OCI-M1 (cell line): ENCODE measurements around the gene JPT1.
A peak's percentile ranks its signal among the peaks of the same experiment; 100 is the strongest.

Source experiments
- DNase-seq: peaks from one replicate; lab custom pipeline; 2025; lab: John Stamatoyannopoulos, UW

JPT1 gene

DNA sequence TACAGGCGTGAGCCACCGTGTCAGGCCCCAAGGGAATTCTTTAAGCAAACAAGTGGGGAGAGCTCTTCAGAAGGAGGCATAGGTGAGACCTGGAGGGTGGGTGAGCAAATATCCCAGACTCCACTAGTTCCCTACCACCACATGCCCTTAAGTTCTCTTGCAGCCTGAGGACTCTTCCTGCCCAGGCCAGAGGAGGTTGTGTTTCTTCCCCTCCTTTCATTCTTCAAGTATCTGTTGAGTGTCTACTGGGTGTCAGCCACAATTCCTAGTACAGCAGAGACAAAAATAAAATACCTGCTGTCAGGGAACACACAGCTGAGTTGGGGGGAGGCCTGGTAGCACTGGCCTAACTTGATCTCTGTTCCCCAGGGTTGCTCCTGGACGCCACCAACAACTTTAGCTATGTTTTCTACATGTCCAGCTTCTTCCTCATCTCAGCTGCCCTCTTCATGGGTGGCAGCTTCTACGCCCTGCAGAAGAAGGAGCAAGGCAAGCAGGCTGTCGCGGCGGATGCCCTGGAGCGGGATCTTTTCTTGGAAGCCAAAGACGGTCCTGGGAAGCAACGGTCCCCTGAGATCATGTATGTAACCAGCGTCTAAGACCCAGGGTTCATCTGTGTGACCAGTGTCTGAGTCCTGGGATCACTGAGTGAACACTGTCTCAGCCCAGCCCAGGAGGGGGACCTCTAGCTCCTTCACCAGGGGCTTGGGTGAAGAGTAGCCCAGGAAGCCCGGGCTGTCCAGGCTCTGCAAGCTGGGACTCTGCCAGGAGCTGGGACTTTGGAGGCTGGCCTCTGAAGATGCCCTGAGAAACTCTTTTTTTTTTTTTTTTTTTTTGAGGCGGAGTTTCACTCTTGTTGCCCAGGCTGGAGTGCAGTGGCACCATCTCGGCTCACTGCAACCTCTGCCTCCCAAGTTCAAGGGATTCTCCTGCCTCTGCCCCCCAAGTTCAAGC is 50.4 kb downstream of the JPT1 start:
- no peak for DNase-seq

DNA sequence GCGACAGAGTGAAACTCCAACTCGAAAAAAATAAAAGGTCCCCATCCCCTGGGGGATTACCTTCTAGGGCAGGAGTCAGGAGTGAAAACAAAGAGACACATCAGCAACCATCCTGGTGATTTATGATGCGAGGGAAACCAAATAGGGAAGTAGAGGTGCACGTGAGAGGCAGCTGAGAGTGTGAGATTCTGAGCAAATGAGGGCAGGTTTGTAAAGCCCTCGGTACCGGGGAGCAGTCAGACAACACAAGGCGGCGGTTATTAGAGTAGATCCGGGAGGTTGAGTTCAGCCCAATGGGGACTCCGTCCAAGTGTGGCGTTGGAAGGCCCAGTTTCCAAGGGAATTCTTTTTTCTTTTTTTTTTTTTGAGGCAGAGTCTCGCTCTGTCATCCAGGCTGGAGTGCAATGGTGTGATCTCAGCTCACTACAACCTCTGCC is 51.9 kb downstream of the JPT1 start:
- DNase-seq = peak; percentile 81

DNA sequence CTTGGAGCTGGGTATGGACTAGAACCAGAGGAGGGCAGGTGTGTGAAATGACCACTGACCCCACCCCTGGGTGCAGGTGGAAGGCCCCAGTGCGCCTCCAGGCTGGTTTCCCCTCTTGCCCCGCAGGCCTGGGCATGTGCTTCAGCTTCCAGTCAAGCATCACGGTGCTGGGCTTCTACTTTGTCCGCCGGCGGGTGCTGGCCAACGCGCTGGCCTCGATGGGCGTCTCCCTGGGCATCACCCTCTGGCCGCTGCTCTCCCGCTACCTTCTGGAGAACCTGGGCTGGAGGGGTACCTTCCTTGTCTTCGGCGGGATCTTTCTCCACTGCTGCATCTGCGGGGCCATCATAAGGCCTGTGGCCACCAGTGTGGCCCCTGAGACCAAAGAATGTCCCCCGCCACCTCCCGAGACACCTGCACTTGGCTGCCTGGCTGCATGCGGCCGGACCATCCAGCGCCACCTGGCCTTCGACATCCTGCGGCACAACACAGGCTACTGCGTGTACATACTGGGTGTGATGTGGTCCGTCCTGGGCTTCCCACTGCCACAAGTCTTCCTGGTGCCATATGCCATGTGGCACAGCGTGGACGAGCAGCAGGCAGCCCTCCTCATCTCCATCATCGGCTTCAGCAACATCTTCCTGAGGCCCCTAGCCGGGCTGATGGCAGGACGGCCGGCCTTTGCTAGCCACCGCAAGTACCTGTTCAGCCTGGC is 54.3 kb downstream of the JPT1 start:
- DNase-seq = no peak

DNA sequence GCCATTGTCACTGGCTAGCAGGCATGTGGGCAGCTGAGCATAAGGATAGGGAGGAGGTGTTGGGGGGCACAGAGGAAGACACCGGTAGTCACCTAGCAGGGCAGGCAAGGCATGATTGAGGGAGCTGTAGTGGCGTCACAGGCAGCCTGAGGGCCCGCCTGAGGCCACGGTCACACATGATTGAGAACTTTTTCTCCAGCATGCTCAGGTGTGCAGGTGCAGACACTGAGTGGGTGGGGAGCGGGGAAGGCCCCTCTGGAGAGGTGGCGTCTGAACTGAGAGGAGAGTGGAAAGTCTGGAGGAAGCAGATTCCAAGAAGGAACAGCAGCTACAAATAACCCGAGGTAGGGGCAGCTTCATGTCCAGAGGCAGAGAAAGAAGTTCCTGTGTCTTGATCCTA is 55.5 kb downstream of the JPT1 start:
- no peak for DNase-seq

DNA sequence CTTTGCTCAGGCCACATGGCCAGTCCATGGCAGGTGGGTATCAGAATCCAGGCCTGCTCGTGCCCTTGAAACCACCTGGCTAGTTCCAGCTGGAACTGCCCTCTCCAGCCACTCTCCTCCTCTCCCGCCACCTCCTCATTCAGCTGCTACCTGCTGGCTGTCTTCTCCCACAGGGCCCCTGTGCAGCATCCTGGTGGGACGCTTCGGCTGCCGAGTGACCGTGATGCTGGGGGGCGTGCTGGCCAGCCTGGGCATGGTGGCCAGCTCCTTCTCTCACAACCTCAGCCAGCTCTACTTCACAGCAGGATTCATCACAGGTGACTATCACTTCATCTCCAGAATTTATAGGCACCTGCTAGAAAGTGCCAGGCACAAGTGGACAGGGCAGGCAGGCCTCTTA is 56.4 kb downstream of the JPT1 start:
- DNase-seq = no peak

DNA sequence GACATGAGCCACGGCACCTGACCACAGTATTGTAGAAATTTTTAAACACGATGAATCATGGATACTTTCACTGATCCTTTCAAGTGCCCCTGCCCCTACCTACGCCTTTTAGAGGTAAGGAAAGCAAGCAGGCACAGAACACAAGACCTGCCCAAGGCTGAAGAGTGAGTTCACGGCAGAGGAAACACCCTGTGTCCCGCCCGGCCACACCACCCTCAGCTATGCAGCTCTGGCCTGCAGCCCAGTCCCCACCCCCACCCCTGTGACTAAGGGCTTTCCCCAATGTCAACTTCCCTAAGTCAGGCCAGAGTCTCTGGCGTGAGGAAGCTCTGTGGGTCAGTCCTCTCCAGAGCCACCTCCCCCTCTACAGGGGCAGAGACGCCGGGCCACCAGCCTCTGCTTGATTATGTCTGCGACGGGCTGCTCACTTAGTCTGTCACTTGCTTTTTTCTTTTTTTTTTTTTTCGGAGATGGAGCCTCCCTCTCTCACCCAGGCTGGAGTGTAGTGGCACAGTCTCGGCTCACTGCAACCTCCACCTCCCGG is 58.2 kb downstream of the JPT1 start:
- peak; percentile 97 for DNase-seq

DNA sequence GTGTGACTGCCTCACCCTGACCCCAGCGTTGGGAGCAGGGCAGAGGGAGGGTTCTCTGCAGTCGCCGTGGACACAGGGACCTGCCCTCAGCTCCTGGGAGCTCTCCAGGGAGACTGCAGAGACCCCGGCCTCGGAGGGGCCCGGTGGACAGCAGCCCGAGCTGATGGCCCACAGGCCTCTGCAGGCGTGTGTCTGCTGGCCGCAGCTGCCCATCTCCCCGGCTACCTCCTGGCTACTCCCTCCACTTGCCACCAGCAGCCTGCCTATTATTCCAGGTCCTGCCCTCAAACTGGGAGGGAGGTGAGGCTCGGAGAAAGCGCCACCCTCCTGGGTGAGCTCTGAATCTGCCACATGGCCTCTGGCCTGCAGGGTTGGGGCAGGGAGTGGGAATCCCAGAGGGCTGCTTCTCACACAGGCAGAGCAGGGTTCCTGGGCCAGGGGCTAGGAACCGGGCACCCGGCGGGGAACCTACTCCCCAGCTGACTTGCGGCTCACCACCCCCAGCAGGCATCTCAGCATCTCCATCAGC is 59.4 kb downstream of the JPT1 start:
- no peak for DNase-seq

DNA sequence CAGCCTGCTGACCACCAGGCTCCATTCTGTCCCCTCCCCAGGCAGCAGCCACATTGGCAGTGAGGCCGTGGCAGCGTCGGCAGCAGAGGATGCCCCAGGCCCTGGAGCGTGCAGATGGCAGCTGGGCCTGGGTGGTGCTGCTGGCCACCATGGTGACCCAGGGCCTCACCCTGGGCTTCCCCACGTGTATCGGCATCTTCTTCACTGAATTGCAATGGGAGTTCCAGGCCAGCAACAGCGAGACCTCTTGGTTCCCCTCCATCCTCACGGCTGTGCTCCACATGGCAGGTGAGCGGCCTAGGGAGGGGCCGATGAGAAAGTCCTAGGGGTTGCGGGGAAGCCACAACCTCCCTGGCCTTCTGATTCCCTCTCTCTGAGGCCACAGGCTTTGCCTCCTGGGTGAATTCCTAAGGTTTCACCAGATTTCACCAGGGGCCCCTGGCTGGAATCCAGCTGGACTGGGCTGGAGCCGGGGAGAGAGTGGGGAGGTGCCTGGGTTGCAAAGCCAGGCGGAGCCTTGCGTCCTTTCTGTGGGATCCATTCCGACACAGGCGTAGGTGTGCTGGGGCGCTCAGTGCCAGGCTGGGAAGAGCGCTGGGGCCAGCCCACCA is 60.7 kb downstream of the JPT1 start:
- no peak for DNase-seq

DNA sequence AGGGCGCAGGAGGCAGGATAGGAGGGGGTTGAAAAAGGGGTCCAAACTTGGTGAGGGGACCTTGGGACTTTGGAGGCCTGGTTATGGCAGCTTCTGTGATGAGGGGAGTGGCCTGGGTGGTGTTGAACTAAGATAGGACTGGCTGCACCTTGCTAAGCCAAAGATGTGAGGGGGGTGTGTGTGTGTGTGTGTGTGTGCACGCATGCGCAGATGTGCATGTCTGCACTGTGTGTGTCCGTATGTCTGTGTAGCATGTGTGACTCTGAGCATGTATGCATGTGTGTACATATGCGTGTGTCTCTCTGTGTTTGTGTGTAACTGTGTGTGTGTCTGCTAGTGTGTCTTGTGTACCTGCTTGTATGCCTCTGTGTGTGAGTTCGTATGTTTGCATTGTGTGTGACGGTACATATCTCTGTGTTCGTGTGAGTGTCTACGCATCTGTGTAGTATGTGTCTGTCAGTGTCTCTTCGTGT is 62.4 kb downstream of the JPT1 start:
- no peak for DNase-seq

DNA sequence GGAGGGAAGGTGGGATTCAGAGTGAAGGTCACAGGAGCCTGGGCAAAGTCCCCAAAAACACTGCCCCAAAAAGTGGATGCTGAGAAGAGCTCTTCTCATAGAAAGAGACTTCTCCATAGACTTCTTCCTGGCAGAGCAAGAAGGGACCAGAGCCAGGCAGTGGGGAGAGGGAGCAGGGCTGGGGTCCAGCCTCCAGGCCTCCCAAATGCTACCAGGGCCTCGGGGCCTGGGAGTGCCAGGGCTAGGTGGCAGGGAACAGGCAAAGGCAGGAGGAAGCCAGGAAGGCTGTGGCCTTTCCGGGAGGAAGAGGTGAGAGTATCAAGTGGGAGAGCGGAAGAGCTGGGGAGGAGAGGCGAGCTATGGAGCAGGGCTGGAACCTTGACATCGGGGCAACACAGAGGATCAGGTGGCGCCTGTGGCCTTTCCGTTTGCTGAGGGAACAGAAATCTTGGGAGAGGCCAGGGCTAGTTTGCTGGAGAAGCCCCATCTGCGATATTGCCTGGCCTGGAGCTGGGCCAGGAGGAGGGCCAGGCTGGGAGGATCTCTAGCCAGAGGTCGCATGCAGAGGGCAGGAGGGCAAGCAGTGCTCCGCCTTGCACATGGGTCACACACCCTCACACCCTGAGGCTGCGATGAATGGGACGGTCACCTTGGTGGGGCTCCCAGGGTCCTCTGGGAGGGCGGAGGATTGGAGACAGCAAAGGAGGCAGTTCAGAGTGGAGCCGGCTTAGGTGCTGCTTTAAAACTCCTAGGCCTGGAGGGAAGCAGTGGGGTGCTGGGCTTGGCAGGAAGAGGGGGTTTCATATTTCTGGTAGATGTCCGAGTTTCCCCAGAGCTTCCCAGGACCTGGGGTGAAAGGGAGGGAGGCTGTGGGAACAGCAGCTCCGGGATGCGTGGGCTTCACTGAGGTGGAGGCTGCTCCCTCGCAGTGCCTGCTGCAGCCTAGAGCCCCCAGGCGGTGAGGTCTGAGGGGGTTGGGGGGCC is 63.1 kb downstream of the JPT1 start:
- DNase-seq = no peak

DNA sequence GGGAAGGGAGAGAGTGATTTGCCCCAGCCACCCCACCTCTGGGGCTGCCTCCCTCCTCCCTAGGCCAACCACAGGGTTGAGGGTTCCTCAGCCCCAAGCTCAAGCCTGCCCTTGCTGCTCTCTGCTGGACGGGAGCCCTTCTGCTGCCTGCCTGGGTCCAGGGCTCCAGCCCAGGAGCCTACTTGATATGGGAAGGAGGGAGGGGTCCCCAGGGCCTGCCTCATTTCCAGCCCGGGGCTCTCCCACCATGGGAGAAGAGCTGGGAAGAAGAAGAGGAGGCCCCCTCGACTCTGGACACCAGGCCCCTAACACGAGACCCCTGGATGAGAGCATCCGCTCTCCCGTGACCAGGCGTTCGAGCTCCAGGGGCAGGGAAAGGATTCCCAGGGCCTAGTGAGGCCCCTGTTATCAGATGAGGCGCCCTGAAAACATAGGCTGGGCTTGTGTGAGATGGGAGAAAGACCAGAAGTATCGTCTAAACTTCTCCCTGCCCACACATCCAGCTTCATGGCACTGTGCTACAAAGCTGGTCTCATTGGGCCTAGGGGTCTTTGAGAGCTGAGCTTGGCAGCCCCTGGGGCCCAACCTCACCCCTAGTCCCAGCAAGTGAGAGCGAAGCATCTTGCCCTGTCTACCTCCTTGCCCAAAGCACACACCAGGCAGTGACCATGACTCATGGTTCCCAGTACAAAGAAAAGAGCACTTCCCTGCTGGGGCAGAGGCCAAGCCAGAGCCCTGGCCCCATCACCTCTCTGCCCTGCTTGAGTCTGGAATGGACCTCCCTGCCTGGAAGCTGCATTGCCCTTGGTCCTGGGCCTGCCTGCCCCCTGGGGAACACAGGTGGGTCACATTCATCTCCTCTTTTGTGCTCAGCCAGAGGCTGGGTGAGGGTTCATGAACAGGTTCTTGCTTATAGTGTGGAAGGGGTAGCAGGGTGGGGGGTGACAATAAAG is 65.6 kb downstream of the JPT1 start:
- DNase-seq = no peak

DNA sequence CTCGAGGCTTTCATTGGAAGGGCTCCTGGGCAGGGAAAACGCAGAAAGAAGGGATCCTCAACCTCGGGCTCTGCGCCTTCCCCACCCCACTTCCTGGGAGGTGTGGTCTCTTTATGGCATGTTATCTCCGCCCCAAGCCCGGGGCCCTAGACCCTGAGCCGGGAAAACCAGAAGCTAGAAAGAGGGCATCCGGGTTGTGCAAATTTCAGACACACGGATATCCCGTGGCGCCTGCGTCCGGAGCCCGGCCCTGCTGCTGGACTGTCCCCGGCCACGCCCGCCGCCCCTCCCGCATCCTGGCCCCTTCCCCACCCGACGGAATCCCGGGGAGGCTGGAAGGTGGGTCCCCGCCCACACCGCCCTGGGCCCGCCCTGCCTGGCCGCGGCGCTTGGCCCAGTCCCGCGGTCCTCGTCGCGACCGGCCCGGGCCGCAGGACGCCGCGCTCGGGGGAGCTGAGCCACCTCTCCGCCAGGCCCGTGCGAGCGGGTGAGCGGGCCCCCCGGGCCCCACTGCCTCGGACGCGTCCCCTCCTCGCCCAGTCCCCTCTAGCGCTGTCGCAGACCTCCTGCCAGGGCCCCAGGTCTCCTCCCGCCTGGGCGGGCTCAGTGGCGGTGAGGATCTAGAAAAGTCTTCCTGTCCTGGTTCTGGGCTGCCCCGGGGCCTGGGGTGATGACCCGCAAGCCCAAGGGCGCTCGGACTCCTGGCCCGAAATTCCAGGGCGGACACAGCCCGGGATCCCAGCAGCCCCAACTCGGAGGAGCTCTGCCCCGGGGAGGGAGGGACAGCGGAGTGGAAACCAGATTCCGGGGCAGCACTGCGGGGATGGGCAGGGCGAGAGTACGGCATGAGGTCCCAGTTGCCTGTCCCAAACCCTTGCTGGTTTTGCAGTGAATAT is 66.5 kb downstream of the JPT1 start, which contains the start of gene SLC16A5:
TSS of gene SLC16A5 (plus strand) at position 397 of the 896 bp plus-strand sequence. CDS start 5,683 bp downstream, outside the sequence.
- peak; percentile 44 for DNase-seq

DNA sequence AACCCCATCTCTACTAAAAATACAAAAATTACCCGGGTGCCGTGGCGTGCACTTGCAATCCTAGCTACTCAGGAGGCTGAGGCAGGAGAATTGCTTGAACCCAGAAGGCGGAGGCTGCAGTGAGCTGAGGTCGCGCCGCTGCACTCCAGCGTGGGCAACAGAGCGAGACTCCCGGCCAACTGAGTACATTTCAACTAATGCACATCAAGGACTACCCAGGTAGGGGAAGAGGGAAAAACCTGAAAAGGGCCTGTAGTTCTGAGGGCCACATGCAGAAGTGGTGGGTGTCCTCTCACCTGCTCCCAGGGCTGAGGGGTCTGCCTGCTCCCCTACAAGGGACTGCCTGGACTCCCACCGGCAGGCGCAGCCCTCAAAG is 67.1 kb downstream of the JPT1 start:
- DNase-seq = no peak

DNA sequence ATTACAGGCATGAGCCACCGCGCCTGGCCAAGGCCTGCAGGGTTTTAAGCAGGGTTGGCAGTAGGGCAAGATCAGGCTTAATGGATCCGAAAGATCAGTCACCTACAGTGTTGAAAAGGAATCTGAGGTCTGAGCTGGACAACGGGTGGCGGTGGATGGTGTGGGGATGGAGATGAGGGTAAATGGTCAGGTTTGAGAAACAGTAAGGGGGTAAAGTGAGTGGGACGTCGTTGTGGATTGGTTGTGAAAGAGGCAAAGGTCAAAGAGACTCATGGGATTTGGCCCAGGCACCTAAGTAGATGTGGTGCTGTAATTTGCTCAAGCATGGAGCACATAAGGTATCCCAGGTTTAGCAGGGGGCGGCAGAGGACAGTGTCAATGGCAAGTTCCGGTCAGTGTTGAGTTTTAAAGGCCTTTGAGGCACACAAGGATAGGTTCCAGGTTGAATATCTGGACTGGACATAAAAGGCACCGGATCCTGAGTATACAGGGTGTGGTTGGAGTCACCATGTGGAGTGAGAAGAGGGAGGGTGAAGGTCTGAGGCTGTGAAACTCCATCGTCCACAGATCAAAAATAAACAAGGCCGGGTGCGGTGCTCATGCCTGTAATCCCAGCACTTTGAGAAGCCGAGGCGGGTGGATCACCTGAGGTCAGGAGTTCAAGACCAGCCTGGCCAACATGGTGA is 67.7 kb downstream of the JPT1 start:
- no peak for DNase-seq
